Parathyroid adenoma (tissue), 2 donors: ENCODE measurements around the gene DHX40.
A peak's percentile ranks its signal among the peaks of the same experiment; 100 is the strongest.

Experiments used
- H2AFZ ChIP-seq: fragments of 300-600 bp; sonication (generic); one replicate; pipeline ENCODE4 v1.7.0; 2017; ENCODE audit warnings: antibody characterized with exemption, mild to moderate bottlenecking
- H3K27ac ChIP-seq: fragments of 300-600 bp; sonication (generic); one replicate; pipeline ENCODE4 v1.7.0; 2017
- H3K27me3 ChIP-seq: fragments of 300-600 bp; sonication (generic); one replicate; pipeline ENCODE4 v1.7.0; 2017; ENCODE audit warnings: low read length; ENCODE audit not compliant: control insufficient read depth, insufficient read depth
- H3K36me3 ChIP-seq: fragments of 300-600 bp; sonication (generic); one replicate; pipeline ENCODE4 v1.7.0; 2017; ENCODE audit warnings: low read length; ENCODE audit not compliant: control insufficient read depth, insufficient read depth
- H3K4me1 ChIP-seq: fragments of 300-600 bp; sonication (generic); one replicate; pipeline ENCODE4 v1.7.0; 2017; ENCODE audit warnings: control low read depth
- H3K4me2 ChIP-seq: fragments of 300-600 bp; sonication (generic); one replicate; pipeline ENCODE4 v1.7.0; 2017; ENCODE audit warnings: low read length
- H3K4me3 ChIP-seq: fragments of 300-600 bp; sonication (generic); one replicate; pipeline ENCODE4 v1.7.0; 2017; ENCODE audit warnings: low read depth, low read length
- H3K79me2 ChIP-seq: fragments of 300-600 bp; sonication (generic); one replicate; pipeline ENCODE4 v1.7.0; 2017; ENCODE audit warnings: control low read depth
- H3K9ac ChIP-seq: fragments of 300-600 bp; sonication (generic); one replicate; pipeline ENCODE4 v1.7.0; 2017; ENCODE audit warnings: mild to moderate bottlenecking
- H3K9me3 ChIP-seq: fragments of 300-600 bp; sonication (generic); one replicate; pipeline ENCODE4 v1.7.0; 2017; ENCODE audit warnings: low read length; ENCODE audit not compliant: control insufficient read depth
- TF ChIP-seq, protein P1 (sequence below): fragments of 300-600 bp; sonication (generic); IDR thresholded peaks from one replicate; pipeline ENCODE4 v1.7.0; 2017; ENCODE audit warnings: antibody characterized with exemption, mild to moderate bottlenecking
- donor health status: primary hyperparathyroidism.

The DHX40 gene

DNA sequence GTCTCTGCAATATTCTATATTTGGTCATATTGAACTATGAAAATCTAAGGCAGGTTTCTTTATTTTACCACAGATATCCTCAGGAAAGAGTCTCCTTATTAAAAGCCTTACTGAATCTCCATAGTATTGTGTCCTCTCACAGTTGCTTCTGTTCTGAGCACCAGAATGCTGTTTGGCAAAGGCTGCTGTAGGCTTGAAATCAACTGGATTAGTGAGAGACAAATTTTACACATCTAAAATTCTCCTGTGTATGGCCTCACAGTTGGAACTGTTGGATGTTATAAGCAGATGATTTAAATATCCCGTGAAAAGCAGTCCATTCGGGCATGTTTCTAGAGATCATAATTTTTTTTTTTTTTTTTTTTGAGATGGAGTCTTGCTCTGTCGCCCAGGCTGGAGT lies 63.8 kb downstream of the DHX40 start:
- no peak overlapping the region for H3K27ac ChIP-seq
- H2AFZ ChIP-seq: no peak overlapping the region
- H3K4me2 ChIP-seq: no peak overlapping the region
- H3K4me3 ChIP-seq: no peak overlapping the region
- no peaks in the 10 kb centered on the region for H3K36me3 ChIP-seq
- no peak overlapping the region for H3K9ac ChIP-seq
- H3K9me3 ChIP-seq: no peaks in the 10 kb centered on the region
- no peaks in the 10 kb centered on the region for H3K27me3 ChIP-seq
- TF ChIP-seq, protein P1, sequence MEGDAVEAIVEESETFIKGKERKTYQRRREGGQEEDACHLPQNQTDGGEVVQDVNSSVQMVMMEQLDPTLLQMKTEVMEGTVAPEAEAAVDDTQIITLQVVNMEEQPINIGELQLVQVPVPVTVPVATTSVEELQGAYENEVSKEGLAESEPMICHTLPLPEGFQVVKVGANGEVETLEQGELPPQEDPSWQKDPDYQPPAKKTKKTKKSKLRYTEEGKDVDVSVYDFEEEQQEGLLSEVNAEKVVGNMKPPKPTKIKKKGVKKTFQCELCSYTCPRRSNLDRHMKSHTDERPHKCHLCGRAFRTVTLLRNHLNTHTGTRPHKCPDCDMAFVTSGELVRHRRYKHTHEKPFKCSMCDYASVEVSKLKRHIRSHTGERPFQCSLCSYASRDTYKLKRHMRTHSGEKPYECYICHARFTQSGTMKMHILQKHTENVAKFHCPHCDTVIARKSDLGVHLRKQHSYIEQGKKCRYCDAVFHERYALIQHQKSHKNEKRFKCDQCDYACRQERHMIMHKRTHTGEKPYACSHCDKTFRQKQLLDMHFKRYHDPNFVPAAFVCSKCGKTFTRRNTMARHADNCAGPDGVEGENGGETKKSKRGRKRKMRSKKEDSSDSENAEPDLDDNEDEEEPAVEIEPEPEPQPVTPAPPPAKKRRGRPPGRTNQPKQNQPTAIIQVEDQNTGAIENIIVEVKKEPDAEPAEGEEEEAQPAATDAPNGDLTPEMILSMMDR: no peak
- peaks cover 17% of the 10 kb centered on the region for H3K4me1 ChIP-seq
- peaks cover 62% of the 10 kb centered on the region for H3K79me2 ChIP-seq

DNA sequence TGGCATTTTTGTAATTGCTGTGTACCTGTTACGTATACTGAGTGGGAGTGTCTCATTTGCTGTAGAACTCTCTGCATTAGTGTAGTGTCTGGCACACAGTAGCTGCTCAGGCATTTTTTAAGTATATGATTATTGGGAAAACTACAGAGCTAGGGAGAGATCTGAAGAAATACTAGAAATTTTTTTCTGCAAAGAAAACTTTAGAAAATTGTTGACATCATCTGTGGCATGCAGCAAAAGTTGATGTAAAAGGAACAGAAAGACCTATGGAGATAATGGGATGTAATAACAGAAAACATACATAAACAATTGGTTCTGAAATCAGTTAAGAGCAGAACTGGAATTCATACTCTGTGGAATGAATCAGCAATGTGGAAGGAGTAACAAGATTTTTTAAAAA lies 65.9 kb downstream of the DHX40 start:
- Histone ChIP-seq H3K36me3 (no peaks in the 10 kb centered on the region), H3K4me3 (no peak overlapping the region), H3K4me1 (peaks cover 25% of the 10 kb centered on the region), H2AFZ (no peak overlapping the region), H3K79me2 (peaks cover 45% of the 10 kb centered on the region), H3K27ac (no peak overlapping the region), H3K9ac (no peak overlapping the region), H3K27me3 (no peaks in the 10 kb centered on the region), H3K4me2 (no peak overlapping the region), H3K9me3 (no peaks in the 10 kb centered on the region)
- TF ChIP-seq, protein P1: no peak

DNA sequence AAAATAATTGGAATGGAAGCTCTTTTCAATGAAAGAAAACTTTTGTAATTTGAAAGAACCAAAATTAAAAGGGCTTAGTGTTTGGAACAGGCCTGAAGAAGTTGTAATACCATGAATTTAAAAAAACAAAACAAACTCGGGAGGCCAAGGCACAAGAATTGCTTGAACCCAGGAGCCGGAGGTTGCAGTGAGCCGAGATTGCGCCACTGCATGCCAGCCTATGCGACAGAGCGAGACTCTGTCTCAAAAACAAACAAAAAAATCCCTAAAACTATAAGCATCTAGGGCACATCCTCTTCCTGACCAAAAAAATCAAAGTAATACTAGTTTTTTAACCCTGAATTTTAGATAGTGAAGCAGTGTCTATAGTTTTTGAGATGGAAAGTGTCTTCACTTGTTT lies 67.0 kb downstream of the DHX40 start:
- TF ChIP-seq, protein P1: no peak
- no peak overlapping the region for H3K9ac ChIP-seq

DNA sequence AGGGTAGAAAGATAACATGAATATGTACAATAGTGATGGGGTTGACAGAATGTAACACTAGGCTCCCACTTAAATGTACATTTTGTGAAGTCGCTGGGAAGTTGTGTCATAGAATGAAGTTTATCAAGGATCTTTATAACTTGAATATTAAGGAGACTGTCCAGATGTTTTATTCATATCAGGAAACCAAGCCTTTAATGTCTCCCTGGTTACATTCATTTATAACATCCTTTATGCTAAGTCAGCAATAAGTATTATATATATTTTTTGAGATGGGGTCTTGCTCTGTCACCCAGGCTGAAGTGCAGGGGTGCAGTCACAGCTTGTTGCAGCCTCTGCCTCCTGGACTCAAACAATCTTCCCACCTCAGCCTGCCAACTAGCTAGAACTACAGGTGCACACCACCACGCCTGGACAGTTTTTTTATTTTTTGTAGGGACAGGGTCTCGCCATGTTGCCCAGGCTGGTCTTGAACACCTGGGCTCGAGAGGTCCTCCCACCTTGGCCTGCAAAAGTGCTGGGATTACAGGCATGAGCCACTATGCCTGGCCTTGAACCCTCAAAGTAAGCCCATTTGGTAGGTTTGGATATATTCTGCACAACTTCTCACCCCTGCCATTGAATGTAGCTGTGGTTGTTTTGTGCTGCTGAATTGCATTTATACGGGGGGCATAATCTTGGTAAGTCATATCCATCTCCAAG lies 68.4 kb downstream of the DHX40 start:
- peak overlapping the region; percentile 74 for H3K27ac ChIP-seq

More for the DNA sequence above, 67.0 kb downstream of the DHX40 start:
- H3K79me2 ChIP-seq: peaks cover 42% of the 10 kb centered on the region
- H3K4me3 ChIP-seq: no peak overlapping the region
- peak overlapping the region; percentile 74 for H3K27ac ChIP-seq
- H3K36me3 ChIP-seq: no peaks in the 10 kb centered on the region
- peak overlapping the region; percentile 22 for H3K4me2 ChIP-seq
- H3K27me3 ChIP-seq: no peaks in the 10 kb centered on the region
- H3K4me1 ChIP-seq: peaks cover 23% of the 10 kb centered on the region
- no peak overlapping the region for H2AFZ ChIP-seq
- H3K9me3 ChIP-seq: no peaks in the 10 kb centered on the region

More for the DNA sequence above, 68.4 kb downstream of the DHX40 start:
- H3K79me2 ChIP-seq: peaks cover 38% of the 10 kb centered on the region
- TF ChIP-seq, protein P1: no peak
- H3K4me1 ChIP-seq: peaks cover 23% of the 10 kb centered on the region
- no peaks in the 10 kb centered on the region for H3K9me3 ChIP-seq
- no peak overlapping the region for H3K9ac ChIP-seq
- no peak overlapping the region for H2AFZ ChIP-seq
- peak overlapping the region; percentile 38 for H3K4me3 ChIP-seq
- H3K4me2 ChIP-seq: peak overlapping the region; percentile 75
- no peaks in the 10 kb centered on the region for H3K36me3 ChIP-seq
- H3K27me3 ChIP-seq: no peaks in the 10 kb centered on the region
